Inflammatory macrophage (primary cell): ENCODE data around the gene AP3M1.
"Not testable (repeated sequence)": the region's sequence is repeated elsewhere in the genome, so short reads cannot be mapped to it uniquely, and the experiment has no call there.

Source experiments
- DNase-seq, 2 donors: peaks; one replicate each; pipeline ENCODE4 v3.0.0-alpha.2; 2020 to 2022

AP3M1 gene

GRCh38 chr10:74160013-74160412 is 9.4 kb upstream of the AP3M1 start:
- no peak for DNase-seq

DNA sequence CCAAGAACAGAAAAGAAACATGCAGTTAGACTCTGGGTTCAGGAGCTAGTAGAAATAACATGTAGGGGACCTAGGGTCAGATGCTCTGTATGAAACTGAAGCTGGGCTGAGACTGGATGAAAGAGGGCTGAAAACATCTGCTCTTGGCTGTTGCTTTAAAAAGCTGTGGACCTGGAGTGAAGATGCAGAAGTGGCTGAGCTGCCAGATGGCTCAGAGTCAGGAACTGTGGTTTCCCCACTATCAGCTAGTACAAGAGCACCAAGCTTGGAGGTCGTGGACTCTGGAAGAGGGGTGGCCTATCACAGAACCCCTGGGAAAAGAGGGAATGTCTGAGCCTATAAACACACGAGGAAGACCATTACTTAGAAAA is 6.3 kb upstream of the AP3M1 start:
- DNase-seq = peak in 1 of 2 donors; percentile 15

- no peak for DNase-seq
Observed at GRCh38 chr10:74153676-74154075, 3.0 kb upstream of the AP3M1 start.

- no peak for DNase-seq
Observed at GRCh38 chr10:74153123-74153522, 2.5 kb upstream of the AP3M1 start.

GRCh38 chr10:74151879-74152722 is 1.5 kb upstream of the AP3M1 start:
- no peak for DNase-seq

GRCh38 chr10:74150990-74151878 is 606 bp upstream of the AP3M1 start, which contains the start of gene ADK:
TSS of gene ADK (plus strand) at chr10:74151221. CDS start at chr10:74151279, 58 bp downstream.
- peak; percentile 98 to 99 for DNase-seq

- not testable (repeated sequence) for DNase-seq
Observed at GRCh38 chr10:74146980-74147379, 3.6 kb downstream of the AP3M1 start.

GRCh38 chr10:74145133-74145532 is 5.5 kb downstream of the AP3M1 start:
- no peak for DNase-seq

DNA sequence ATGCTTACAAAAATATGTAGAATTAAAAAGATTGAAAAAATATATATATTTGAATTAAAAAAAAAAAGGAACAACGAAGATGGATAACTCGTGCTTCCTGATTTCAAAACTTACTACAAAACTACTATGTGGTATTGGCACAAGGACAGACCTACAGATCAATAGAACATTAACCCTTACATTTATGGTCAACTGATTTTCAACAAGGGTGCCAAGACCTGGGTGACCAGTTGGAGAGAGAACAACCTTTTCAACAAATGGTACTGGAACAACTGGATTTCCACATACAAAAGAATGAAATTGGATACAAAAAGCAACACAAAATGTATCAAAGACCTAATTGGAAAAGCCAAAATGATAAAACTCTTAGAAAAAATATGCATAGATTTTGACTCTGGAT is 10.1 kb downstream of the AP3M1 start:
- DNase-seq = no peak

- DNase-seq = no peak
Observed at GRCh38 chr10:74139981-74140380, 10.6 kb downstream of the AP3M1 start.

GRCh38 chr10:74138596-74138995 is 12.0 kb downstream of the AP3M1 start:
- DNase-seq = peak; percentile 36 to 41

GRCh38 chr10:74137992-74138391 is 12.6 kb downstream of the AP3M1 start:
- DNase-seq = no peak

- DNase-seq = no peak
Observed at GRCh38 chr10:74135452-74135851, 15.2 kb downstream of the AP3M1 start.

- no peak for DNase-seq
Observed at GRCh38 chr10:74133923-74134820, 16.5 kb downstream of the AP3M1 start.

DNA sequence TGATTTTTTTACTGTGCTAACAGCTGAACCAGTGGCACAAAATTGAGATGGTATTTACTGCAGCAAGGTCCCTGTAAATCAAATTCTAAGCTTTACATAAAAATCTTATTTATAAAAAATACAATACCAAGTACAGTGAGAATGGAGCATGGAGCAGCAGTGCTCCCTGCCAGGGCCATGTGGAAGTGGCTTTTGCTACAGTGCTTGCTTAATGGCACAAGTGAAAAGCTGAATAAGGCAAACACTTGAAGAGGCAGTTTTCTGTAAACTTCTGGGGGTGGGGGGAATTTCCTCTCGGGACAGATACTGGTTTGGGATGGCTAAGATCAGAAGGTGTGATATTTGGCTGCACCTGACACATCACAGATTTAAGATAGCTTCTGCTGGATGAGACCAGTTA is 27.5 kb downstream of the AP3M1 start:
- peak; percentile 41 to 45 for DNase-seq

- no peak for DNase-seq
Observed at GRCh38 chr10:74122060-74122459, 28.6 kb downstream of the AP3M1 start.

GRCh38 chr10:74121368-74121767 is 29.3 kb downstream of the AP3M1 start:
- no peak for DNase-seq

GRCh38 chr10:74120911-74121310 is 29.7 kb downstream of the AP3M1 start:
- DNase-seq = no peak

DNA sequence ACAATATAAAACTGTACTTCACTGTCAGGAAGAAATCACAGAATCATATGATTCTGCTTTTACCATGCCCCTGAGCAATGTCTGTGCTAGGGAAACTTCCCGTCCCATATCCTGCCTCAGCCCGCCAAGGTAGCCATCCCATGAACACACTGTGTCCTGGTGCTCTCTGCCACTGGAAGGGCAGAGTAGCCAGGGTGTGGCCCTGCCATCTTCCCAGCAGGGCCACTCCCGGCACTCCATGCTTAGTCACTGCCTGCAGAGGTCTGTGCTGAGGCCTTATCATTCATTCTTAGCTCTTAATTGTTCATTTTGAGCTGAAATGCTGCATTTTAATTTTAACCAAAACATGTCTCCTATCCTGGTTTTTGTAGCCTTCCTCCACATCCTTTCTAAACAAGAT is 31.8 kb downstream of the AP3M1 start:
- no peak for DNase-seq

GRCh38 chr10:74117738-74118137 is 32.9 kb downstream of the AP3M1 start:
- DNase-seq = no peak

- DNase-seq = peak; percentile 32 to 44
Observed at GRCh38 chr10:74114041-74114448, 36.6 kb downstream of the AP3M1 start.

GRCh38 chr10:74113546-74113945 is 37.1 kb downstream of the AP3M1 start:
- DNase-seq = no peak

DNA sequence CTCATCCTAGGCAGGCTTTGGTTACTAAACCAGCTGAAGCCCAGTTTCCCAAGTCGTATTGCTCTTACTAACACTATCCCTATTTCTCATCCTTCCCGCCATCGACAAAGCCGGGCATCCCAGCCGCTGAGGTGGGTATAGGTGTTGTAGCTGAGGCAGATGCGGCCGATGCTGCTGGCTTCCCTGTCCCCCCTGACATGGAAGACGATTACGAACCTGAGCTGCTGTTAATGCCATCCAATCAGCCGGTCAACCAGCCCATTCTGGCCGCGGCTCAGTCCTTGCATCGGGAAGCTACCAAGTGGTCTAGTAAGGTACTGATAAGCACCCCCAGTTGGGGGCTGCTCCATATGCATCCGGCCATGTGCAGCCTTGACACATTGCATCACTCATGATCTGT is 38.8 kb downstream of the AP3M1 start:
- DNase-seq = no peak
